DMS114 treated with DMSO at 0.1 percent for 48 hours (cell line): ENCODE results near the gene RAB26.
"Not testable (repeated sequence)": the region's sequence is repeated elsewhere in the genome, so short reads cannot be mapped to it uniquely, and the experiment has no call there.

Experiments
- DNase-seq: peaks from one replicate; lab custom pipeline; 2025; ENCODE audit not compliant: unreplicated experiment; lab: John Stamatoyannopoulos, UW

The RAB26 gene

DNA sequence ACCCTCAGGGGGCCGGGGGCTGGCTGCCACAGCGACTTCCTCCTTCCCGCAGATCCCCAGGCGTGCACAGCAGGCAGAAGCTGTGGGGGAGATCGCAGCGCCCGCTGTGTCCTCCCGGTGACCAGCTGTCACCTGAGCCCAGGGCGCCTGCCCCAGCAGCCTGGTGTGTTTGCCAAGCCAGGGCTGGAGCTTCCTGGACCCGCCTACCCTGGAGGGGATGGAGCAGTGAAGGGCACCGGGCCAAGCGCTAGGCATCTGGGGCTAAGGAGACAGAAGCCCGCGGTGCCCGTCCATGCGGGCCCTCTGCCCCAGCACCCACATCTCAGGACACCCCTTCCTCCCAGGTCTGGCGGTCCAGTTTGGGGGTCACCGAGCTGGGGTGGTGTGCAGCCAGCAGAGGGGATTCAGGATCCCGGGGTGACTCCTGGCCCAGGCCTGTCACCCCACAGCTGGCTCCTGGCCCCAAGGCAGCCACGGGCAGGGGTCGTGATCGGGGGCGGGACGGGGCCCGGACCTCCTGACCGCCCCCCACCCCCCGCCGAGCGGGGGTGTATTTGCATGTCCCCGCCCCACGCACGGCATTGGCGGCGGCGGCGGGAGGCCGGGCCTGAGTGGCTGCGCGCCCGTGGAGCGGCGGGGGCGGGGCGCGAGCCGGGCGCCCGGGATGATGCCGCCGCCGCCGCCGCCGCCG is at the start of gene RAB26:
Gene RAB26 (plus strand): TSS at position 645 of the 691 bp plus-strand sequence. CDS start 159 bp downstream, outside the sequence.
- no peak for DNase-seq

- not testable (repeated sequence) for DNase-seq
Measured at GRCh38 chr16:2101581-2101980, 46.8 kb upstream of the RAB26 start.

- DNase-seq: no peak
Measured at GRCh38 chr16:2102471-2102870, 46.0 kb upstream of the RAB26 start.

- DNase-seq: not testable (repeated sequence)
Measured at GRCh38 chr16:2104464-2104863, 44.0 kb upstream of the RAB26 start.

- not testable (repeated sequence) for DNase-seq
Measured at GRCh38 chr16:2105291-2105690, 43.1 kb upstream of the RAB26 start.

- not testable (repeated sequence) for DNase-seq
Measured at GRCh38 chr16:2105769-2106168, 42.7 kb upstream of the RAB26 start.

DNA sequence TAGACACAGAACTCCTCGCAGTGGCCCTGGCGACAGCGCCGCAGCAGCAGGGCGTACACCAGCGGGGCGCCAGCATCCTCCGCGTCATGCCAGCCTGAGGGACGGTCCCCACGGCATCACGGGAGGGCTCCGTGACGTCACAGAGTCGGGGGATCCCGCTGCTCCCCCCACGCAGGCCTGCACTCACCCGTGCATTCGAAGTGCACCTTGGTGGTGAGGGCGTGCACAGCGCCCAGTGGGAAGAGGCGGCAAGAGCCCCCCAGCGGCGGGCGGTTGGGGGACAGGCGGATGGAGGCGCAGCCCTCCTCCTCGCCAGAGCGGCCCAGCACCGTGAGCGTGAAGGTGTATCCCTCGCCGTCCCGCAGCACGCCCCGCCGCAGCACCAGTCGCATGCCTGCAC is 42.2 kb upstream of the RAB26 start:
- DNase-seq: not testable (repeated sequence)

GRCh38 chr16:2107121-2107790 is 41.2 kb upstream of the RAB26 start:
- not testable (repeated sequence) for DNase-seq

GRCh38 chr16:2107791-2108125 is 40.7 kb upstream of the RAB26 start:
- DNase-seq: not testable (repeated sequence)

- not testable (repeated sequence) for DNase-seq
Measured at GRCh38 chr16:2108446-2109270, 39.8 kb upstream of the RAB26 start.

DNA sequence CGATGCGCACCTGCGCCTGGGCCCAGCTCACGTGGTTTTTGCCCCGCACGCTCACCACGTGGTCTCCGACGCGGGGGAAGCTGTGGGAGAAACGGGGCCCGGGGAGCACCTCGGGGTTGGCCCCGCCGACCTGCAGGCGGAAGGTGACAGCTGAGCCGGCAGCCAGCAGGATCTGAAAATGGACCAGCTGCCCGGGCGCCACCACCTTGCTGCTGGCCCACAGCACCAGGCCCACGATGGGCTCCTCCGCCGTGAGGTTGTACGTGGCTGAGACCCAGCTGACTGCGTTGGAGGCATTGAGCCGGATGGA is 39.2 kb upstream of the RAB26 start:
- DNase-seq: not testable (repeated sequence)

GRCh38 chr16:2109872-2110271 is 38.6 kb upstream of the RAB26 start:
- DNase-seq: not testable (repeated sequence)

- not testable (repeated sequence) for DNase-seq
Measured at GRCh38 chr16:2110332-2111008, 38.0 kb upstream of the RAB26 start.

GRCh38 chr16:2111009-2111353 is 37.4 kb upstream of the RAB26 start:
- DNase-seq: not testable (repeated sequence)

GRCh38 chr16:2111412-2112335 is 36.8 kb upstream of the RAB26 start:
- DNase-seq: not testable (repeated sequence)

GRCh38 chr16:2112539-2113106 is 35.8 kb upstream of the RAB26 start:
- DNase-seq: not testable (repeated sequence)

GRCh38 chr16:2114225-2114624 is 34.2 kb upstream of the RAB26 start:
- not testable (repeated sequence) for DNase-seq

GRCh38 chr16:2114885-2115590 is 33.4 kb upstream of the RAB26 start:
- DNase-seq: not testable (repeated sequence)

DNA sequence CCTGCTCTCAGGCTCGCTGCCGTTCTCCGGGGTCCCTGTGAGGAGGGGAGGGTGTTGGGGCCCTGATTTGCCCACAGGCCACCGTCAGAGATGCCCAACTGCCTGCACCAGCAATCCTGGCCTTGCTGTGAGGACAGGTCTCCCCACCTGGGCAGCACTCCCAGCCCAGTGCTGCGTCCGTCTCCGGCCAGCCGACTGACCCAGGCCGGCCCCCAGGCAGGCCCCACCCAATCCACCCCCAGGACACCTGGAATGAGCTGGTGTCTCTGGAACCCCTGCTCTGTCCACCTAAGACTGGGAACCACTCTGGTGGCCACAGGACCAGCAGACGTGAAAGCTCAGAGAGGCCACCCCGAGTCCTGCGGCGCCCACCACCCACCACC is 32.8 kb upstream of the RAB26 start:
- no peak for DNase-seq
